ENCODE measurements around the gene SPRED1.

GRCh38 chr15:38227941-38228340, 24.7 kb upstream of the SPRED1 start:
- TF ChIP-seq SMC3 (IDR thresholded peaks at IDR 0.05; ENCODE audit: borderline replicate concordance, low read length) (no peak), ESRRA (IDR thresholded peaks at IDR 0.05; ENCODE audit: low read length) (no peak), HDAC2 (IDR thresholded peaks at IDR 0.05) (no peak), NR2F1 (conservative IDR thresholded peaks at IDR 0.05) (no peak), RFX5 (IDR thresholded peaks at IDR 0.05; ENCODE audit: low read depth, low read length) (no peak), CREM (IDR thresholded peaks at IDR 0.05; ENCODE audit: low read depth) (no peak), FOXK2 (IDR thresholded peaks at IDR 0.05) (no peak), NFIC (IDR thresholded peaks at IDR 0.05; ENCODE audit: low read depth, low read length) (no peak)
